HG03575 (cell line): ENCODE data around the gene CCDC9B.

Experiments used
- ATAC-seq: cut with Tn5 transposase; IDR thresholded peaks from one replicate; pipeline ENCODE4 v1.9.1; 2021; ENCODE audit not compliant: unreplicated experiment, insufficient number of reproducible peaks, low FRiP score; ENCODE audit errors: extremely low read depth

Gene CCDC9B

DNA sequence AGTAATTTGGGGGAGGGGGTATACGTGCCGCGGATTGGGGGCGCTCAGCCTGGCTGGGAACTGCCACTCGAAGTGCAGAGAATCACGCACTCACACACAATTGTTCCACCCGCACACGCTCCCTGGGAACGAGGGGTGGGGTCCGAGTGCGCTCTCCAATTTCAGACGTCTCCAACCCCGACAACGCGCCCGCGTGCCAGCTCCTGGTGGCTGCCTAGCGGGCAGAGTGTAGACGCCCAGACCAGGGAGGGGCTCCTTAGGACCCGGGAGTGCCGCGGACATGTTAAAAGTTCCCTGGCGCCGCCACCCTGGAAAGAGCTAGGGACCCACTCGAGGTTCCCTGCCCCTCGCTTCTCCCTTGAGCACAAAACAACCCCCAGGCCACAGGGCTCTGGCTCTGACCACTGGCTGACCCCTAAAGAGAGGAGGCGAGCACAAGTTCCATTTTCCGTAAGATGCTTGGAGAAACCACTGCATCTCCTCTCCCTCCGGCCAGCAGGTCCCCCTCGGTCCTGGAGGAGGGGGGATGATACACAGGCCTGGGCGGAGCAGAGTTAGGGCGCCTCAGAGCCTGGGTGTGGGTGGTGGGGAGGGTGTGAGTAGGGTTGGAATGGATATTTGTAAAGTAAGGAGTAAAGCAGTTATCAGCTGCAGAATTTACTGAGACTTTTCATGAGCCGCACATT is 57.0 kb downstream of the CCDC9B start:
- no peak for ATAC-seq

DNA sequence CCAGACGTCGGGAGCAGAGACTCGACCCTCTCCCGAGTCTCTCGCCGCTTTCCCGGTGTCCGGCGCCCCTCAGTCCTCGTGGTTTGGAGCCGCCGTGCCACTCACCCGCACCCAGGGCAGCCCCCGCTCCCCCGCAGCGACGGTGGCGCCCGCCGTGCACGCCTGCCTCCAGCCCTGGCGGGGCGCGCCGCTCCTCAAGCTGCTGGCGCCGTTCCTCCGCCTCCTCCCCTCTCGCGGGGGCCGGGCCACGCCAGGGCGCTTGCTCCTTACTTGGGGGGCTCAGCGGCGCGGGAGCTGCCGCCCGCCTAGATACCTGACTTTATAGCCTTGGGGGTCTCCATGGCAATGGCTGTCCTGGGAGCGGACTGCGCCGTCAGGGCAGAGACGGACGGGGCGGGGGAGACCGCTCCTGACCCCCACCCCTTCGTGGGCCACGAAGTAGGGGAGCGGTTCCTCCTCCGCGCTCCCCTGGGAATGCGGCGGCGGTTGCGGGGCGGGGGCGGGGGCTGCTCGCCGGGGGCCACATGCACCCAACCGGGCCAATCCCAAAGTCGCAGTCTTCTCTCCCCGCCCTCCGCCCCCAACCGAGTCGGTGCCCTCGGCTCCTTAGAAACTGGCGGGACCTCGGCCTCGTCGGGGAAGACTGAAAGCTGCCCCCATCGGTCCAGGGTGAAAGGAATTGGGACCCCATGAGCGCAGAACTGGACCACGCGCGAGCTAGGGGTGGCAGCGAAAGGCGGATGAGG is 57.7 kb downstream of the CCDC9B start, which contains the start of gene ANKRD63:
TSS of gene ANKRD63 (minus strand) at position 196 of the 746 bp plus-strand sequence. CDS start 478 bp downstream, outside the sequence.
- ATAC-seq = no peak

DNA sequence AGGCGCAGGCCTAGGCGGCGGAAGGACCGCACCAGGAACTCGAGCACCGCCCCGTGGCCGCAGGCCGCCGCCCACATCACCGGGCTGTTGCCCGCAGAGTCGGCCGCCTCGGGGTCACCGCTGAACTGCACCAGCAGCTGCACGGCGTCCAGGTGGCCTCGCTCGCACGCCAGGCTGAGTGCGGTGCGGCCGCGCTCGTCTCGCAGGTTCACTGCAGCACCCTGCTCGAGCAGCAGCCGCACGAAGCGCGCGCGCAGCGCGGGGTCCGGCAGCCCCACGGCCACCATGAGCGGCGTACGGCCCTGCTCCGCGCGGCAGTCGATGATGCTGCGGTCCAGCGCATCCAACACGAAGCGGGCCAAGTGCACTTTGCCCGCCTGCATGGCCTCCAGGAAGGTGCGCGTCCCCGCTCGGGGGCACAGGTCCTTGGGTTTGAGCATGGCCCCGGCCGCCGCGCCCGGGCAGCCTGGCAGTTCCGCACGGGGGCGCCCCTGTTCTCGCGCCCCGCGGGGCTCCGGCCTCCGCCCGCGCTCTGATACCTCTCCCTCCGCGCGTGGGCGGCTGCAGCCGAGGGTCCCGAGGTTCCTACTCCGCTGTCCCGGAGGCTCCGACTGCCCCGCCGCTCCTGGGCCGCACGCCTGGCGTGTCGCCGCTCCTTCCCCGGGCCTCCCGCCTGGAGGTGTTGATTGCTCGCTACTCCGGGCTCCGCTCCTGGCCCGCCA is 58.4 kb downstream of the CCDC9B start:
- ATAC-seq = no peak

DNA sequence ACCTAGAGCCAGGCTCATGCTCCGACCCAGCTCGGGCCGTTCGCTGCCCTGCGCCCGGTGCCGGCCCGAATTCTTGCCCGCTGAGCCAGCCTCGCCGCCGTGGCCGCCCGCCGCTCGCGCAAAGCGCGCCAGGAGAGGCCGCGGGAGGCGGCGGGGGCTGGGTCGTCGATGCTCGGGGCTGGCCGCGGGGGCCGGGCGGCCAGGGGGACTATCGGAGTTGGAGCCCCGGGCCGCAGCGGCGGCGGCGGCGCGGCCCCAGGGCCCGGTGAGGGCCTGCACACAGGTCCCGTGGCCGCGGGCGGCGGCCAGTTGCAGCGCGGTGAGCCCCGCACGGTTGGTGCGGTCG is 59.0 kb downstream of the CCDC9B start:
- no peak for ATAC-seq
